Esophagus muscularis mucosa (tissue), 4 donors: ENCODE measurements around the gene RNF225. TPM values are rescaled to one million over a fixed set of nuclear protein-coding genes. Genes with fewer than 3 reads are reported as not detected.

Experiments
- DNase-seq: peaks from one replicate; pipeline ENCODE4 v3.0.0-alpha.2; 2017; ENCODE audit errors: extremely low spot score
- H3K27ac ChIP-seq, 4 donors: fragments of 200-600 bp; sonication (generic); replicated peaks in 1 of 4; 1 replicate in 3 of 4; 2 replicates in 1 of 4; pipeline ENCODE4 v1.5.1; 2016 to 2019; ENCODE audit warnings: mild to moderate bottlenecking in 1 of 4
- H3K27me3 ChIP-seq, 4 donors: fragments of 200-600 bp; sonication (generic); one replicate each; pipeline versions ENCODE4 v1.5.1 to v1.6.0; 2016 to 2019
- H3K36me3 ChIP-seq, 4 donors: fragments of 200-600 bp; sonication (generic); one replicate each; pipeline ENCODE4 v1.5.1; 2016 to 2019
- H3K4me1 ChIP-seq, 4 donors: fragments of 200-600 bp; sonication (generic); one replicate each; pipeline ENCODE4 v1.5.1; 2016 to 2019
- H3K4me3 ChIP-seq, 4 donors: fragments of 200-600 bp; sonication (generic); 1 replicate in 2 of 4; 2 replicates in 2 of 4; pipeline ENCODE4 v1.5.1; 2016 to 2019; ENCODE audit warnings: mild to moderate bottlenecking in 4 of 4, moderate library complexity in 1 of 4
- H3K9me3 ChIP-seq, 4 donors: fragments of 200-600 bp; sonication (generic); 1 replicate in 3 of 4; 2 replicates in 1 of 4; pipeline ENCODE4 v1.5.1; 2016 to 2019
- CTCF ChIP-seq, 3 experiments: fragments of 200-600 bp in 2 of 3; fragments of 450-650 bp in 1 of 3; sonication (generic) in 2 of 3; IDR thresholded peaks; one replicate each; pipeline ENCODE4 v1.5.1; 2017 to 2019; ENCODE audit warnings: antibody characterized with exemption in 3 of 3, mild to moderate bottlenecking in 2 of 3, moderate library complexity in 1 of 3
- EP300 ChIP-seq: sonication (generic); formaldehyde crosslinking; IDR thresholded peaks from one replicate; pipeline ENCODE4 v1.6.1; 2017; ENCODE audit warnings: antibody characterized with exemption
- POLR2A ChIP-seq: fragments of 450-650 bp; IDR thresholded peaks from one replicate; pipeline ENCODE4 v1.6.1; 2017; ENCODE audit warnings: antibody characterized with exemption, moderate library complexity, mild to moderate bottlenecking, low read depth
- POLR2AphosphoS5 ChIP-seq, 2 donors: sonication (generic); formaldehyde crosslinking; IDR thresholded peaks; one replicate each; pipeline ENCODE4 v1.6.1; 2017; ENCODE audit warnings: antibody characterized with exemption in 2 of 2
- WGBS: methylation state at CpG from one replicate; pipeline ENCODE4 v1.1.5; 2018; 5-methylcytosine and 5-hydroxymethylcytosine counted together
- intact Hi-C: fragments of 100-400 bp; cut with DNase I; formaldehyde crosslinking; loops from one replicate; pipeline ENCODE4 v1.15.1; 2023
- total RNA-seq, 4 donors: library from RNA; depleted of rRNA; stranded (reverse); fragments of >200 nt; gene quantifications; one replicate each; pipeline versions ENCODE4 v1.1.0 to v1.2.1, GENCODE V29; 2016

Gene RNF225
- total RNA-seq, 4 donors from 2014 or later = not detected

- TF ChIP-seq EP300 (no peak), POLR2AphosphoS5 (IDR thresholded peaks at IDR 0.05) (peak in 1 of 2 donors; percentile 10)
- Histone ChIP-seq H3K9me3 (no peaks in the 10 kb centered on the region), H3K4me1 (peaks cover 14 to 27% (median 19%) of the 10 kb centered on the region in 4 donors), H3K36me3 (peaks cover 0 to 3% (median 0%) of the 10 kb centered on the region in 4 donors), H3K27ac (no peak overlapping the region), H3K4me3 (peak overlapping the region; percentile 29 to 43 (median 38)), H3K27me3 (peaks cover 0 to 67% (median 28%) of the 10 kb centered on the region in 4 donors)
- no peak for DNase-seq
- WGBS = 54% methylated on average over 7 of the region's 94 CpGs
- intact Hi-C loops = no loop called here
These were observed 39.3 kb upstream of the RNF225 start for GRCh38 chr19:58355908-58356765.

DNA sequence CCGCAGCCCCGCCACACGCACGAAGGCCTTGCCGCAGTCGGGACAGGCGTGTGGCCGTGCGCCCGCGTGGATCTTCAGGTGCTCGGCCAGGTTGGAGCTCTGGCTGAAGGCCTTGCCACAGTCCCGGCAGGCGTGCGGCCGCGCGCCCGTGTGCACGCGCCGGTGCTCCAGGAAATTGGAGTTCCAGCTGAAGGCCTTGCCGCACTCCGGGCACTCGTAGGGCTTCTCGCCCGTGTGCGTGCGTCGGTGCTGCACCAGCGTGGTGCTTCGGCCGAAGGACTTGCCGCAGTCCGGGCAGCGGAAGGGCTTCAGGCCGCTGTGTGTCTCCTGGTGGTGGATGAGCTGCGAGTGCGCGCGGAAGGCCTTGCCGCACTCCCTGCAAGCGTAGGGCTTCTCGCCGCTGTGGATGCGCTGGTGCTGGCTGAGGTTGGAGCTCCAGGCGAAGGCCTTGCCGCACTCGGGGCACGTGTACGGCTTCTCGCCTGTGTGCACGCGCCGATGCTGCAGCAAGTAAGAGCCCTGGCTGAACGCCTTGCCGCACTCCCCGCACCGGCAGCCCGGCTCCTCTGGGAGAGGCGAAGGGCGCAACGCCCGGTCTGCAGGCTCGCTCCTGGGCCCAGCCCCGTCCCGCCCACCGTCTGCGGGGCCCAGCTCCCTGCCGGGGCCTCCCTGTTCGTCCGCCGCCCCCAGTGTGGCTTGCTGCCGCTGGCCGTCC, 38.5 kb upstream of the RNF225 start:
- no peak for DNase-seq
- Histone ChIP-seq H3K27me3 (peaks cover 0 to 60% (median 26%) of the 10 kb centered on the region in 4 donors), H3K27ac (no peak overlapping the region), H3K36me3 (peaks cover 0 to 3% (median 0%) of the 10 kb centered on the region in 4 donors), H3K9me3 (no peaks in the 10 kb centered on the region), H3K4me3 (peak overlapping the region; percentile 29 to 43 (median 38)), H3K4me1 (peaks cover 22 to 35% (median 26%) of the 10 kb centered on the region in 4 donors)
- TF ChIP-seq POLR2AphosphoS5 (IDR thresholded peaks at IDR 0.05) = no peak
- TF ChIP-seq EP300 = no peak
- TF ChIP-seq POLR2A = no peak
- no peak for TF ChIP-seq CTCF (IDR thresholded peaks at IDR 0.05)
- WGBS = 45% methylated on average over 36 of the region's 75 CpGs
- intact Hi-C loops = no loop called here

DNA sequence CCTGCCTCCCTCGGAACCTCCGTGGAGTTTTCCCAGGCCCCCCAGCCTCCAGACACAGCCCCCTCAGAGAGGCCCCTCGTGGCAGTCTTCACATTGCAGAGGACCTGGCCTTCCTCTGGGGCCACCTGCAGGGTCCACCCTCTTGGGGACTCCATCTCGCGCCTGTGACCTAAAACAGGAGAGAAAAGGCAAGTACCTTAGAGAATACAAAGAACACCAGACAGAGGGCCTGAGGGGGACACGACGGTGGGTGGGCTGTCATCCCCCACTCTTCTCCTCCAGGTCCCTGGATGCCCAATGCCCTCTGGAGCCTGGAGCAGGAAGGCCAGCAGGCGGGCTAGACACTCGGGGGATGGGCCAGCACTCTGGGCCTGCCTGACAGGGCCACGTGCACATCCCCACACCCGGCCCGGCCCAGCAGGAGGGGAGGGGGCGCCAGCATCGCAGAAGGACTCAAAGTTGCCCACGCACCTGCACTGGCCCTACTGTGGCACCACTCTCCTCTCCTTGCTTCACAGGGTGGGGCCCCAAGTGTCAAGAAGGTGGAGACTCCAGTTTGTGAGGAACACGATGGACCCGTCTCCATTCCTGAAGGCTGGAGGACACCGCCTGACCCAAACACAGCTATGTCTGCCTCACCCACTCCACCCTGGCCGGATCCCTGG, 37.8 kb upstream of the RNF225 start:
- peaks cover 0 to 3% (median 0%) of the 10 kb centered on the region in 4 donors for H3K36me3 ChIP-seq
- intact Hi-C loops = no loop called here
- TF ChIP-seq POLR2AphosphoS5 (IDR thresholded peaks at IDR 0.05) = no peak
- TF ChIP-seq EP300 = no peak
- TF ChIP-seq POLR2A = no peak
- no peak for TF ChIP-seq CTCF (IDR thresholded peaks at IDR 0.05)
- H3K9me3 ChIP-seq = no peaks in the 10 kb centered on the region
- peaks cover 23 to 35% (median 28%) of the 10 kb centered on the region in 4 donors for H3K4me1 ChIP-seq
- no peak overlapping the region for H3K27ac ChIP-seq
- H3K4me3 ChIP-seq = no peak overlapping the region
- H3K27me3 ChIP-seq = peaks cover 0 to 53% (median 22%) of the 10 kb centered on the region in 4 donors
- no peak for DNase-seq
- 78% methylated on average over 7 of the region's 19 CpGs for WGBS

DNA sequence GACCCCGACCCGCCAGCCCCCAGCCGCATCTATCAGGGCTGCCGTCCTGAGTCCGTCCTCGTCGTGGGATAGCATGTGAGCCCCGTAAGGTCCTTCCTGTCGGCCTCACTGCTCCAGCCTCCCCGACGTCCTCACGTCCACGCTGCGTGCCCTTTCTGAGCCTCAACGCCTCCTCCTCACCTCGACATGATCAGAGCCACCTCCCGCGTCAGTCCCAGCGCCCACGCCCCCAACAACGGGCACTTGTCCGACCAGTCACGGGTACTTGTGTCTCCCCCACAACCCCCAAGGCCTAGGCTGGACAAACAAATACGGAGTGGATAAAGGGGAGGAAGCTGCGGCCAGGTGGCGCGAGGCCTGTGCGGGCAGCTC, 33.6 kb upstream of the RNF225 start:
- WGBS = 2% methylated on average over 25 of the region's 28 CpGs
- H3K36me3 ChIP-seq = peaks cover 0 to 7% (median 3%) of the 10 kb centered on the region in 4 donors
- no peak for TF ChIP-seq EP300
- TF ChIP-seq POLR2A = no peak
- TF ChIP-seq POLR2AphosphoS5 (IDR thresholded peaks at IDR 0.05) = no peak
- no peak for TF ChIP-seq CTCF (IDR thresholded peaks at IDR 0.05)
- intact Hi-C loops = no loop called here
- peaks cover 0 to 18% (median 0%) of the 10 kb centered on the region in 4 donors for H3K27me3 ChIP-seq
- DNase-seq = no peak
- peak overlapping the region; percentile 85 to 96 (median 94) for H3K27ac ChIP-seq
- H3K4me3 ChIP-seq = peak overlapping the region; percentile 70 to 83 (median 80)
- no peaks in the 10 kb centered on the region for H3K9me3 ChIP-seq
- H3K4me1 ChIP-seq = peaks cover 11 to 28% (median 18%) of the 10 kb centered on the region in 4 donors
